ENCODE data around the gene EGLN2. TPM values are rescaled to one million over a fixed set of nuclear protein-coding genes. Genes with fewer than 3 reads are reported as not detected.

EGLN2 gene
- total and polyA plus RNA-seq, 9 of the 15 experiments (the other 6 are each of a cell fraction or from before 2014, with no cell fraction given), result 9.6 to 114 (median 71.0) TPM

DNA sequence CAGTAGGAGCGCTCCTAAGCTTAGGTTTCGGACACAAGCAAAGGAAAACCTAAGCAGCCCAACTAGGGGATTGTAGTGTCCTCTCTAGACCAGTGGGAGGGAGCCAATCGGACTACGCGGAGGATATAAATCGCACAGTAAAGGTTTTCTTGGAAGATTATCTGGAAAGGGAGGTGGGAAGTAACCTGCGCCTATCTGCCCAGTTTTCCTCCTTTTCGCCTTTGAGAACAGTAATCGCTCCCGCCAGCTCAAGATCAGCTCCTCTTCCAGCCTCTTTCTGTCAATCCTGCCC is 21.4 kb upstream of the EGLN2 start (continued):
- TF ChIP-seq, protein P1, sequence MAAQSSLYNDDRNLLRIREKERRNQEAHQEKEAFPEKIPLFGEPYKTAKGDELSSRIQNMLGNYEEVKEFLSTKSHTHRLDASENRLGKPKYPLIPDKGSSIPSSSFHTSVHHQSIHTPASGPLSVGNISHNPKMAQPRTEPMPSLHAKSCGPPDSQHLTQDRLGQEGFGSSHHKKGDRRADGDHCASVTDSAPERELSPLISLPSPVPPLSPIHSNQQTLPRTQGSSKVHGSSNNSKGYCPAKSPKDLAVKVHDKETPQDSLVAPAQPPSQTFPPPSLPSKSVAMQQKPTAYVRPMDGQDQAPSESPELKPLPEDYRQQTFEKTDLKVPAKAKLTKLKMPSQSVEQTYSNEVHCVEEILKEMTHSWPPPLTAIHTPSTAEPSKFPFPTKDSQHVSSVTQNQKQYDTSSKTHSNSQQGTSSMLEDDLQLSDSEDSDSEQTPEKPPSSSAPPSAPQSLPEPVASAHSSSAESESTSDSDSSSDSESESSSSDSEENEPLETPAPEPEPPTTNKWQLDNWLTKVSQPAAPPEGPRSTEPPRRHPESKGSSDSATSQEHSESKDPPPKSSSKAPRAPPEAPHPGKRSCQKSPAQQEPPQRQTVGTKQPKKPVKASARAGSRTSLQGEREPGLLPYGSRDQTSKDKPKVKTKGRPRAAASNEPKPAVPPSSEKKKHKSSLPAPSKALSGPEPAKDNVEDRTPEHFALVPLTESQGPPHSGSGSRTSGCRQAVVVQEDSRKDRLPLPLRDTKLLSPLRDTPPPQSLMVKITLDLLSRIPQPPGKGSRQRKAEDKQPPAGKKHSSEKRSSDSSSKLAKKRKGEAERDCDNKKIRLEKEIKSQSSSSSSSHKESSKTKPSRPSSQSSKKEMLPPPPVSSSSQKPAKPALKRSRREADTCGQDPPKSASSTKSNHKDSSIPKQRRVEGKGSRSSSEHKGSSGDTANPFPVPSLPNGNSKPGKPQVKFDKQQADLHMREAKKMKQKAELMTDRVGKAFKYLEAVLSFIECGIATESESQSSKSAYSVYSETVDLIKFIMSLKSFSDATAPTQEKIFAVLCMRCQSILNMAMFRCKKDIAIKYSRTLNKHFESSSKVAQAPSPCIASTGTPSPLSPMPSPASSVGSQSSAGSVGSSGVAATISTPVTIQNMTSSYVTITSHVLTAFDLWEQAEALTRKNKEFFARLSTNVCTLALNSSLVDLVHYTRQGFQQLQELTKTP (IDR thresholded peaks at IDR 0.05; ENCODE audit: low read depth in 1 of 2, partially characterized antibody in 2 of 2), result no peak
- TF ChIP-seq, protein P2, sequence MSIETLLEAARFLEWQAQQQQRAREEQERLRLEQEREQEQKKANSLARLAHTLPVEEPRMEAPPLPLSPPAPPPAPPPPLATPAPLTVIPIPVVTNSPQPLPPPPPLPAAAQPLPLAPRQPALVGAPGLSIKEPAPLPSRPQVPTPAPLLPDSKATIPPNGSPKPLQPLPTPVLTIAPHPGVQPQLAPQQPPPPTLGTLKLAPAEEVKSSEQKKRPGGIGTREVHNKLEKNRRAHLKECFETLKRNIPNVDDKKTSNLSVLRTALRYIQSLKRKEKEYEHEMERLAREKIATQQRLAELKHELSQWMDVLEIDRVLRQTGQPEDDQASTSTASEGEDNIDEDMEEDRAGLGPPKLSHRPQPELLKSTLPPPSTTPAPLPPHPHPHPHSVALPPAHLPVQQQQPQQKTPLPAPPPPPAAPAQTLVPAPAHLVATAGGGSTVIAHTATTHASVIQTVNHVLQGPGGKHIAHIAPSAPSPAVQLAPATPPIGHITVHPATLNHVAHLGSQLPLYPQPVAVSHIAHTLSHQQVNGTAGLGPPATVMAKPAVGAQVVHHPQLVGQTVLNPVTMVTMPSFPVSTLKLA (conservative IDR thresholded peaks at IDR 0.05), result no peak
- no peak for TF ChIP-seq ZBED1 (IDR thresholded peaks at IDR 0.05)
- TF ChIP-seq, protein P3, sequence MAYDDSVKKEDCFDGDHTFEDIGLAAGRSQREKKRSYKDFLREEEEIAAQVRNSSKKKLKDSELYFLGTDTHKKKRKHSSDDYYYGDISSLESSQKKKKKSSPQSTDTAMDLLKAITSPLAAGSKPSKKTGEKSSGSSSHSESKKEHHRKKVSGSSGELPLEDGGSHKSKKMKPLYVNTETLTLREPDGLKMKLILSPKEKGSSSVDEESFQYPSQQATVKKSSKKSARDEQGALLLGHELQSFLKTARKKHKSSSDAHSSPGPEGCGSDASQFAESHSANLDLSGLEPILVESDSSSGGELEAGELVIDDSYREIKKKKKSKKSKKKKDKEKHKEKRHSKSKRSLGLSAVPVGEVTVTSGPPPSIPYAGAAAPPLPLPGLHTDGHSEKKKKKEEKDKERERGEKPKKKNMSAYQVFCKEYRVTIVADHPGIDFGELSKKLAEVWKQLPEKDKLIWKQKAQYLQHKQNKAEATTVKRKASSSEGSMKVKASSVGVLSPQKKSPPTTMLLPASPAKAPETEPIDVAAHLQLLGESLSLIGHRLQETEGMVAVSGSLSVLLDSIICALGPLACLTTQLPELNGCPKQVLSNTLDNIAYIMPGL (CRISPR knock-in tag; IDR thresholded peaks at IDR 0.05), result peak; percentile 66; the same call in 1 of the 2 replicates
- peak; percentile 16; the same call in 1 of the 2 replicates for TF ChIP-seq LEF1 (IDR thresholded peaks at IDR 0.05)
- TF ChIP-seq L3MBTL2 (IDR thresholded peaks at IDR 0.05), result 0 out of 2 replicates have a peak, but pooled peaks have one; percentile 1
- TF ChIP-seq TBL1XR1 (IDR thresholded peaks at IDR 0.05; ENCODE audit: low read length in 2 of 2), result peak in 1 of 2 experiments; percentile 26; a peak in 1 of 4 replicates
- TF ChIP-seq, protein P4, sequence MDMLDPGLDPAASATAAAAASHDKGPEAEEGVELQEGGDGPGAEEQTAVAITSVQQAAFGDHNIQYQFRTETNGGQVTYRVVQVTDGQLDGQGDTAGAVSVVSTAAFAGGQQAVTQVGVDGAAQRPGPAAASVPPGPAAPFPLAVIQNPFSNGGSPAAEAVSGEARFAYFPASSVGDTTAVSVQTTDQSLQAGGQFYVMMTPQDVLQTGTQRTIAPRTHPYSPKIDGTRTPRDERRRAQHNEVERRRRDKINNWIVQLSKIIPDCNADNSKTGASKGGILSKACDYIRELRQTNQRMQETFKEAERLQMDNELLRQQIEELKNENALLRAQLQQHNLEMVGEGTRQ (CRISPR knock-in tag; IDR thresholded peaks at IDR 0.05), result no peak
- no peak for TF ChIP-seq HDGF (IDR thresholded peaks at IDR 0.05)
- TF ChIP-seq KAT7 (CRISPR knock-in tag; IDR thresholded peaks at IDR 0.05; ENCODE audit: borderline replicate concordance), result peak; percentile 36; the same call in 1 of the 2 replicates
- TF ChIP-seq SIN3A (IDR thresholded peaks at IDR 0.05; ENCODE audit: borderline replicate concordance in 2 of 2, control insufficient read depth in 1 of 2, low read depth in 2 of 2, low read length in 2 of 2), result peak in 1 of 2 experiments; percentile 24; a peak in 1 of 4 replicates
- TF ChIP-seq SETDB1 (IDR thresholded peaks at IDR 0.05; ENCODE audit: low read length), result no peak
- peak; percentile 8; the same call in 1 of the 2 replicates for TF ChIP-seq BHLHE40 (IDR thresholded peaks at IDR 0.05; ENCODE audit: low read length)
- no peak for TF ChIP-seq PRPF4 (IDR thresholded peaks at IDR 0.05; ENCODE audit: insufficient read depth, low read depth, low read length, poor library complexity, severe bottlenecking)
- TF ChIP-seq PHF8 (IDR thresholded peaks at IDR 0.05; ENCODE audit: borderline replicate concordance, low read length), result peak; percentile 36; the same call in 1 of the 2 replicates
- TF ChIP-seq KHSRP (IDR thresholded peaks at IDR 0.05), result peak; percentile 44; the same call in 1 of the 2 replicates
- TF ChIP-seq KDM5B (IDR thresholded peaks at IDR 0.05; ENCODE audit: insufficient replicate concordance, low read depth, low read length), result peak; percentile 54
- peak; percentile 63; the same call in 1 of the 2 replicates for TF ChIP-seq POLR2A (conservative IDR thresholded peaks at IDR 0.05)
- TF ChIP-seq ZFP36 (IDR thresholded peaks at IDR 0.05; ENCODE audit: low read depth, low read length, partially characterized antibody), result no peak
- TF ChIP-seq DIDO1 (tag; IDR thresholded peaks at IDR 0.05; ENCODE audit: low read depth), result 0 out of 2 replicates have a peak, but pooled peaks have one; percentile 16
- TF ChIP-seq ARNT (IDR thresholded peaks at IDR 0.05), result peak in 1 of 2 experiments; percentile 40; a peak in 1 of 4 replicates

Measured in K562 (cell line).